HG03095 (cell line): ENCODE results near the gene NPS.

ENCODE experiments used
- ATAC-seq: cut with Tn5 transposase; IDR thresholded peaks from one replicate; pipeline ENCODE4 v1.9.1; 2021; ENCODE audit warnings: moderate library complexity; ENCODE audit not compliant: unreplicated experiment

NPS gene

DNA sequence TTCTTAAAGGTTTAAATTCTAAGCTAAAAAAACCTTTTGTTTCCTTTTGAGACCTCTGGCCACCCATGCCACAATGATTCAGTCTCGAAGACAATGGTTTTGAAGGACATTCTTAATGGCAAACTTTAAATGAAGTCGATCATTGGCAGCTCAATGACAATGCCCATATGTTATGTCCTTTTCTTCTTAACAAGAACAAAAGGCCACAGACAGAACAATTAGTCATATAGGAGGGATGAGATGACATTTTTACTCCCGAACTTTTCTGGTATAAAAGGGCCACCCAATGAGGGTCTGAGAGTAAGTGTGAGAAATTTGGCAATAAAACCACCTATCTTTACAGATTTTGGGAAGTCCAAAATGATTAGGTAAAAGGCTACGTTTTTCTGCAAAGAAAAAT is at the start of gene NPS:
NPS (plus strand) TSS at position 301 of the 400 bp plus-strand sequence; CDS start at position 361, 60 bp downstream.
- ATAC-seq = no peak

GRCh38 chr10:127500127-127500526 is 49.0 kb upstream of the NPS start:
- ATAC-seq = no peak

DNA sequence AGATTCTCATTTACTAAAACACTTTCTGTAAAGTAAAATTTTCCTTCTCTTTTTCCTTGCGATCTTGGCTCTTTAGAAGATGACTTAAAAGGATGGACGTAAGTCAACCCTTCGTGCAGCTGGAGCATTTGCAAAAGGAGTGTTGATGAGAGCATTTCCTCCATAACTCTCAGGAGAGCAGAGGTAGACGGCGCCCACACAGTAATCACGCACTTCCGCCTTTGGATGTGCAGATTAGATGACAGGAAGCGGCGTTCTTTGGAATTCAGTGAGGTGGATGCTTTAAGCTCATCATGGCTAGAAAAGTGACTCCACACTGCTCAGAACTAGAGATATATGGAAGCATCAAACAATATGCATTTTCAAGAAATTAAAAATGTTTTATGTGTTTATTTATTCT is 43.0 kb upstream of the NPS start:
- ATAC-seq = no peak

DNA sequence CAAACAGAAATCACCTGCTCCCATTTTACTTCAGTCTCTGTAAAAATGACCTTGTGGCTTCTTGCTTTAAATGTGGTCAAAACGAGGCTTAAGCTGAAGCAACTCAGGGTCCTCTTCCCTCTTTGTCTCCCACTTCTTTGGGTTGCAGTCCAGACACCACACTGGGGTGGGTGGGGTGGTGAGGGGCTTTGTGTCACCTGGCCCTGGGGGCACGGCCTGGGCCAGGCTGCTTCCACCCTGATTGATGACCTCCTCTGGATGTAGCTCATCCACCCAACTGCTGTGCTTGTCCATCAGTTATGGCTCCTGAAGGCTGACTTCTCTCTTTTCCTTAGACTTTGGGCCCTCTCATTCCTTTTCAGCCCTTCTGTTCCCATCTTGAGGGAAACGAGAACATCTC is 26.8 kb upstream of the NPS start:
- ATAC-seq = no peak

DNA sequence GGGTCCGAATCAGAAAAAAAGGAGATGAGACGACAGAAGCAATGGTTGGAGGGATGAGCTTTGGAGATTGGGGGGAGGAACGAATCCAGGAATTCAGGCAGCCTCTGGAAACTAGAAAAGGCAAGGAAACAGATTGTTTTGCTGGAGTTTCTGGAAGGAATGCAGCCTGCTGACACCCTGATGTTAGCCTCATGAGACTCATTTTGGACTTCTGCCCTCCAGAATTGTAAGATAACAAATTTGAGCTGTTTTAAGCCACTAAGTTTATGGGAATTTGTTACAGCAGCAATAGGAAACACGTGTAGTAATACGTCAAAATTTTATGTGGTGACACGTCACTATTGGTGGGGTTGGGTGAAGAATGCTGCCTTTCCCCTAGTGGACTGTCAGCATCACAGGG is 25.6 kb upstream of the NPS start:
- ATAC-seq = no peak

DNA sequence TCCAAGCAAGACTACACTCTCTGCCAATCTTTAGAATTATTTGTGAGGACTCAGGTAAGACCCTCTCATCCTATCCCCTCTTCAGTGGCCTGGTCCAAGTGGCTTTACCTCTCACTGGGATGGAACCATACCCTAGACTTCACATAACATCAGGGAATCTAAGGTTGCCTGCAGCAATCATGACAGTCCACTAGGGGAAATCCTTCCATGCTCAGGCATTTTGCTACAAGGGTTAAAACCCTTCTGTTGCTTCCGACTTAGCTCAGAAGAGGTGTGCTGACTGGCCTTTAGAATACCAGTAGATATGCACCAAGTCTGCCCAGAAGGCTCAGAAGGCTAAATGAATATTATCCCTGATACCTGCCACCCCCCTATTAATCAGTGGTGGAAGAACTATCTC is 24.9 kb upstream of the NPS start:
- ATAC-seq = no peak

GRCh38 chr10:127524908-127525665 is 24.0 kb upstream of the NPS start:
- ATAC-seq = no peak

- no peak for ATAC-seq
Measured at GRCh38 chr10:127525686-127526085, 23.4 kb upstream of the NPS start.

DNA sequence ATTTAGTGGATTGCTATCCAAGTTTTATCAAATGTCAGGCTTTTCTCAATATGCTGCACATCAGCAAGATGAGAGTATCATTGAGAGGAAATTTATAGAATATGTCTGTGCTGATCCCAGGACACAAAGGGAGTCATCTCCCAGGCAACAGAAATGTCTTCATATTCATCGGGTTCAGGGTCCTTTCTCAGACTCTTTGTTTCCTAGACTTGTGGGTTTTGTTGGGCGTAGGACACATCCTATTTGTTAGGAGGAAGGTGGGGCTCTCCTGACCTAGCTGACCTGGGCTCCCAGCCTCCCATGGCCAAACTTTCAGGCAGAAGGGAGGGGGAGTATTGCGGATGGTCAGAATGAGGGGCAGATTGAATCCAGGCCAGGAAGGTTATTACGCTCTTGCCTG is 22.9 kb upstream of the NPS start:
- ATAC-seq = no peak

DNA sequence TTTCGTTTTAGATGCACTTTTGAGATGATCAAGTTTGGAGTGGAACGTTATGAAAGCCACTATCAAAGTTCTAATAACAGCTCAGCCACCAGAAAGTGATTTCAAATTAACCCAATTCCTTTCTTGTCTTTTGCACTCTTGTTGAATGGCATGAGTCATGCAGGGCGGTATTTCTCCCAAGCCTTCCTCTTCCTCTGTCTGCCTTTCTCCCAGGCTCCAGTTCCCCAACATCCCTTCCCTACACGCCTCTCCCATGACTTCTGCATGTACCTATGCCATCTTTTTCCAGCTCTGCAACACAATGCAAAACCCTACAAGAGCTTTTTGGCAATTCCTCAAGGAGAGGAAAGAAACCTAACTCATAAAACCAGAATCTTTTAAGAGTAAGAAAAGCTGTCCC is 21.8 kb upstream of the NPS start:
- ATAC-seq = no peak

DNA sequence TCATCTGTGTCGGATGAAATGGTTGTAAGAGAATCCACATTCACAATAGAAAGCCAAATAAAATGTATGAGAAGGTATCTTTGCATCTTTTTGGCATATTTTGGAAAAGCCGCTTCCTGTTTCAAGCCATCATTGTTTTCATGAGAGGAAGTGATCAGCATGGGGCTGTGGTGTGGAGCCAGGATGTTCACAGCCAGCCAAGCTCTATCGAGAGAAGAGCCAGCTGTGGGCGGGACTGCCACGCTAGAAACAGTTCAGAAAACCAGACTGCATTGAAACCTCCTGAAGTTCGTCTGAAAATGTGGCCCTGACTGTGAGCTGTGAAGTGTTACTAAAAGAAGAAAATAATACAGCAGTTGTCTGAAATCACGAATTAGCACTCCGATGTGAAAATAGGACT is 21.2 kb upstream of the NPS start:
- ATAC-seq = no peak

- ATAC-seq = no peak
Measured at GRCh38 chr10:127532193-127532592, 16.9 kb upstream of the NPS start.

GRCh38 chr10:127532659-127533058 is 16.4 kb upstream of the NPS start:
- no peak for ATAC-seq

DNA sequence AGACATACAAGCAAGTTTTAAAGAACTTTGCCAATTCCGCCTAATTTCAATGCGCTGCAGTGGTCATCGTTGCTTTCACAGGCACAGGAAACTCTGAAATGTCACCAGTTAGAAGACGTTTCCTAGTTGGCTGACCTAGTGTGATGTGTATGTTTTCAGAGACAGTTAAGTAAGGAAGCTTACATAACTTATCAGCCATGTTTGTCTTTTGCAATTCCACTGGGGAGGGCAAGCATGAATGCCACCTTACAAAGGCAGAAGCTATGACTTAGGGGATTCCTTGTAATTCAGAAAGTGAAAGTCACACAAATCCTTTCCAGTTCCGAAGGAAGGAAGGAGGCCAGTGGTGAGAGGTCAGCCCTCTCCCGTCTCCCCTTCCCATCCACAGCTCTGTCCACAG is 15.0 kb upstream of the NPS start:
- no peak for ATAC-seq

DNA sequence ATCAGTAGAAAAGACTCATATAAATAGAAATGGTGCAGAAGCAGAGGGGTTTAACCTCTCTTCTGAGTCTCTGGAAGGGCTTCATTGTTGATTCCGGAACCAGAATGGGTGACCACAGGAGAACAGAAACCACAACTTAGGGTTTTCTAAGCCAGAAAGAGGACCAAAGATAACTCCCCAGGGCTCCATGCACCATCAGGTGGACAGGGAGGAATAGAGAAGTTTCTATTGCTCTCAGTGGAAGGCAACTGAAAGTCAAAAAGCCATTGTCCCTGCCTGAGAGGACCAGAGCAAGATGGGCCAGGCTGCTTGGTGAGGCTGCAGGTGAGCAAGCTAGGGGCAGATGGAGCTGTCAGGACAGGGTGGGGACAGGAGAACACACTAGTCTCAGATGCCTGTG is 14.6 kb upstream of the NPS start:
- no peak for ATAC-seq

- no peak for ATAC-seq
Measured at GRCh38 chr10:127535802-127536515, 13.2 kb upstream of the NPS start.

DNA sequence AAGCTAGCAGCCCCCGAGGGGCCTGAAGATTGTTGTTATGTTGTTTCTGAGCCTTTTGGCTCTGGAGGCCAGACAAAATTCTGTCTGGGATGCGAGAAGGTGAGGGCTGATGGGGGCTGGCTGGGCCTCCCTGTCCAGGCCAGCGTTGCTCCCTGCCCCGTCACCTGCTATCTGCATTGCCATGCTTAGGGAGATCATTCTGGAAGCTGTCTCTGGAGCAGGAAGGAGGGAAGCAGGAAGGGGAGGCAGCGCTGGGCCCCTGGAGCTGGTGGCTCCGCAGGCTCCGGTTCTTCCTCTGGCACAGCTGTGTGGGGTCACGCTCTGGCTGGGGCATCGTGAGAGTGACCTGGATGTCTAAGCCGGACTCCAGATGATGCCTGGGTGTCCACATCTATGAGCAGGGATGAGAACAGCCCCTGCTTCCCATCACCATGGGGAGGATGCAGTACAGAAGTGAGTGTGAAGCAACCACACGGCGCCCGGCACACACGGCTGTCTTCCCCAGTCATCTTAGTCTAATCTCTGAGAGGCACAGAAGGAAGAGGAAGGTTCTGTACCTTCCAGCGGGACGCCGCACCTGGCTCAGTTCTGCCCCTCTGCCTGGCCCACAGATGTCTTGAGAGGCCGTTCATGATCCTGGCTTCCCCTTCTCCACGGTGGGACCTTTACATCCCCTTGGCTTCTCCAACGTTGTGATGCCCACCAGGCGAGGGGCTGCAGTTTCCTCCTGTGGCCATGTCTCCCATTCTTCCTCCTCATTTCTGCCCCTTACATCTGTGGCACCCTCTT is 11.9 kb upstream of the NPS start:
- no peak for ATAC-seq

DNA sequence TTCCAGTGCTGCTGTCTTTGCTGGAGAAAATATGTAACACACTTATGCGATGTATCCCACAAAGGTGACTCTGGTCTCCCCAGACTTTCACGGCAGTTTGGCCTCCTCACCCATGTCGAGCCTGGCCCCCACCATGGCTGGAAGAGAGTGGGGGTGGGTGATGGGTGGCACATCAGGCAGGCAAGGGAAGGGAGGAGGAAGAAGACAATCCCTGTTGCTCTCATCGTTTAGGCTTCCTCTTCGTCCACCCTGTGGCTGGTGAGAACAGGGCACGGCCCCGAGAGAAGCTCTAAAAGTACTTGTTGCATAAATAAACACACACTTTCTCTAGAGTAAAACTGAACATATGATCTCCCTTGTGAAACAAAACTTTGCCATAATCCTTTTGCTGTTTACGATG is 11.2 kb upstream of the NPS start:
- ATAC-seq = no peak

DNA sequence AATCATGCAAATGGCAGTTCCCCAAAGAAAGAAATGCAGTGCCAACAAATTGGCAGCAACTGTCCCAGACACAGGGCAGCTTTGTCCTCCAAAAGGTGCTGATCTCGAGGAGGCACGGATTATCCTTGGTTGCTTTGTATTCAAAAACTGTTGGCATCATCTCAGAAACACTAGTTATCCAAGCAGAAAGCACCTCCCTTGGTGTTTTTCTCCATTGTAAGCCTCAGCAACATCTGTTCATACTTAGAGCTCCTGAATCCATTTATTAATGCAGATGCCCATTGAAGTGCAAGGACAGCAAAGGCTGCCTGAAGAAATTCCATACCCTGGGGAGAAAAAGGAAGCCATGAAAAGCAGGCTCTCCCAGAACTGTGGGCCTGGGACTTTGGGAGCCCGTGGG is 1.1 kb upstream of the NPS start:
- ATAC-seq = no peak

- no peak for ATAC-seq
Measured at GRCh38 chr10:127550861-127551260, 1.8 kb downstream of the NPS start.

- ATAC-seq = no peak
Measured at GRCh38 chr10:127552446-127552845, 3.3 kb downstream of the NPS start.

DNA sequence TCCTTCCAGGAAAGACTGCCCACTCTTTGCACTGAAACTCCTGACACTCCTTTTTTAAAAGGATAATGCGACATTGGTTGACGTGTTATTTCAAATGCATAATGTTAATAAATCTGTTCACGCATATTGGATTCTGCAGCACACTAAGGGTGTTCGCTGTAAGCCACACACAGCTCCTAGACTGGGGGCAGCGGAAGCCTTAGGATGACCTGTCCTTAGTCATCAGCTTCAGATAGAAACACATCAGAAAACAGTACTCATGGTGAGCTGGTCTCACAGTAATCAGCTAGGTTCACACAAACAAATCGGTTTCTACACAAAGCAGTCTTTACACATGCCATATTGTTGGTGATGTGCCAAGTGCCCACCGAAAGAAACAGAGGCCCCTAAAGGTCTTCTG is 4.3 kb downstream of the NPS start:
- no peak for ATAC-seq
